Measurements from ENCODE around the gene PRKAG3.
A peak's percentile ranks its signal among the peaks of the same experiment; 100 is the strongest.

The PRKAG3 gene

DNA sequence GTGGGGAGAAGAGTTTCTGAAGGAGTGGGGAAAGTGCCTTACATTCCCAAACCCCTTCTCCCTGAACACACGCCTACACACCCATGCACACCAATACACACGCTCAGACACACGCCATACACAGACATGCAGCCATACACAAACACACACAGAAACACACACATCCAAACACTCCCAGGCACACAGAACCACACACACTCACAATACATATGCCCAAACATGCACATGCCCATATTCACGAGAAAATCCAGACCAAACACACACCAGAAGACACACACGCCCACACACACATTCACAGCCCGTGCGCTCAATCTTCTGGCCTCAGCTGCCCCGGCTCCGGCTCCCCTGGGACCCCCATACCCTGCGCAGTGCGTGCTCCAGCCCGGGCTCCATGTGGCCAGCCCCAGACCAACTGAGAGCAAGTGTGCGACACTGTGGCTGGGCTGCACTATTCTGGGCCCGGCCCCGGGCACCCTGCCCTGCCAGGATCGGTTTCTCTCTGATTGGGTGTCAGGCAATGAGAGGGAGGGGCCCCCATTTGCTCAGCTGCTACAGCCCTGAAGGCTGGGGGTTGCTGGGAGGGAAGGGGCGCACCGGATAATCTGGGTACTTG is at the start of gene PRKAG3:
PRKAG3 (minus strand) TSS at position 426 of the 613 bp plus-strand sequence.
- no peak for DNase-seq (ENCODE audit: extremely low read depth in 1 of 2, low read depth in 1 of 2)

- DNase-seq (ENCODE audit: extremely low read depth in 1 of 2, low read depth in 1 of 2): no peak
Measured at GRCh38 chr2:218880859-218881594, 49.4 kb upstream of the PRKAG3 start.

- DNase-seq (ENCODE audit: extremely low read depth in 1 of 2, low read depth in 1 of 2): peak; percentile 21 to 57
Measured at GRCh38 chr2:218880102-218880858, 48.7 kb upstream of the PRKAG3 start, which contains the start of gene WNT10A. TSS of gene WNT10A (plus strand) at chr2:218880852. CDS start at chr2:218880996, 144 bp downstream.

DNA sequence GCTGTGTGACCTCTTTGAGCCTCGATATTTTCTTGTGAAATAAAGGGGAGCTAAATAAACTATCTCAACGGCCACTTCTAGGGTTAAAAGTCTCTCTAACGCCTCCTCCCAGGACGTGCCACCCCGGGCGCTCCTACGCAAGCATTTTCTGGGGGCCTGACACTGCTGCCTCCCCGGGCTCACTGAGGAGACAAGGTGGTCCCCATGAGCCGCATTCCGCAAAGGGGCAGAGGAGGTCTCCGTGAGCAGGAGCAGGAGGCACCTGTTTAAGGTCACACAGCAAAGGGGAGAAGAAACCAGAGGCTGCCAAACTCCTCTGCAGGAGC is 48.1 kb upstream of the PRKAG3 start:
- no peak for DNase-seq (ENCODE audit: extremely low read depth in 1 of 2, low read depth in 1 of 2)

- DNase-seq (ENCODE audit: extremely low read depth in 1 of 2, low read depth in 1 of 2): no peak
Measured at GRCh38 chr2:218878926-218879761, 47.5 kb upstream of the PRKAG3 start.

GRCh38 chr2:218878486-218878885 is 46.9 kb upstream of the PRKAG3 start:
- no peak for DNase-seq (ENCODE audit: extremely low read depth in 1 of 2, low read depth in 1 of 2)

GRCh38 chr2:218877891-218878290 is 46.3 kb upstream of the PRKAG3 start:
- no peak for DNase-seq (ENCODE audit: extremely low read depth in 1 of 2, low read depth in 1 of 2)

- no peak for DNase-seq (ENCODE audit: extremely low read depth in 1 of 2, low read depth in 1 of 2)
Measured at GRCh38 chr2:218877331-218877730, 45.7 kb upstream of the PRKAG3 start.

GRCh38 chr2:218876562-218877219 is 45.1 kb upstream of the PRKAG3 start:
- DNase-seq (ENCODE audit: extremely low read depth in 1 of 2, low read depth in 1 of 2): peak in 1 of 2 donors; percentile 37

- DNase-seq (ENCODE audit: extremely low read depth in 1 of 2, low read depth in 1 of 2): no peak
Measured at GRCh38 chr2:218875692-218876246, 44.2 kb upstream of the PRKAG3 start.

GRCh38 chr2:218873359-218874194 is 42.0 kb upstream of the PRKAG3 start:
- no peak for DNase-seq (ENCODE audit: extremely low read depth in 1 of 2, low read depth in 1 of 2)

DNA sequence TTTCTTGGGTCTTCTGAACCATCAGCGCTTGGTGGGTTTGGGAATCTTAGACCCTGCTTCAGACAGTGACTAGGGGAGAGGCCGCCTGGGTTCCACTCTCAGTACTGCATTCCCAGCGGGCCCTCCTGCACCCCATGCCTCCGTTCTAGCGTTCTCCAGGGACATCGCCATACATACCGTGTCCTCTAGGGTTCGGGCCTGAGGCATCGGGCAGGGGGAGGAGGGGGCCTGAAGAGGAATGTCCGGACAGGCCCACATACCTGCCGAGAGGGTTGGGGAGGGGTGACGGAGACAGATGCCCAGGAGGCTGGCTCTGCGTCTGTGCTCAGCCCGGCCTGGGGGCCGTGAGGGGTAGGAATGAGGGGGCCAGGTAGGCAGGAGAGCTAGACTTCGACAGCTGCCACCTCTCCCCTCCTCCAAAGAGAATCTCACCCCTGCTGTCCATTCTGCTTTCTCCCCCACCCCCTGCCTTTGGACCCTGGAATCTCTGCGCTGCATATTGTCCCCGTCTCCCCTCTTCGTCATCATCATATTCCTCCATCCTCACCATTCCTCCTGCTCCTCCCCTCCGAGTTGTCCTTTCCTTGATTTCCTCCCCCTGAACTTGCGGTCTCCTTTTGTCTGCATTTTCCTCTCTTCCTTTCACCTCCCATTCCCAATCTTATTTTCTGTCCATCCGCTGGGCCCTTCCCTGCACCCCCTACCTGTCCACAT is 41.2 kb upstream of the PRKAG3 start:
- DNase-seq (ENCODE audit: extremely low read depth in 1 of 2, low read depth in 1 of 2): no peak

GRCh38 chr2:218871345-218872302 is 40.0 kb upstream of the PRKAG3 start:
- no peak for DNase-seq (ENCODE audit: extremely low read depth in 1 of 2, low read depth in 1 of 2)

GRCh38 chr2:218870984-218871344 is 39.4 kb upstream of the PRKAG3 start:
- no peak for DNase-seq (ENCODE audit: extremely low read depth in 1 of 2, low read depth in 1 of 2)

- DNase-seq (ENCODE audit: extremely low read depth in 1 of 2, low read depth in 1 of 2): no peak
Measured at GRCh38 chr2:218869064-218869463, 37.5 kb upstream of the PRKAG3 start.

DNA sequence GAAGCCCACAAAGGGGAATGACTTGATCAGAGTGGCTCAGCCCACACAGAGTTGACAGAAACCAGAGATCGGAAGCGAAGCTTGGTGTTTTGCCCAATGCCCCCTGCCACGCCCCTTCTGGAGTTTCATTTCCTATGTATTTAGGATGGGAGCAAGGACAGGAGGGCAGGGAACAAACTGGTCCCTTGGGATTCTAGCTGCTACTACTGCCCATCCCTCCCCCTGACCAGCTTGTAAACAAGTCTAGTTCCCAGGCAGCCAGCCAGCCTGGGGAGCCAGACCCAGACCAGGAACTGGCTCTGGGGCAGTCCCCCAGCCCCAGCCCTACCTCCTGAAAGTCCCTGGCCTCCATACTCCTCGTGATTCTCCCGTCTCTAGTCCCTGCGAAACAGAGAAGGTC is 36.3 kb upstream of the PRKAG3 start:
- DNase-seq (ENCODE audit: extremely low read depth in 1 of 2, low read depth in 1 of 2): no peak

DNA sequence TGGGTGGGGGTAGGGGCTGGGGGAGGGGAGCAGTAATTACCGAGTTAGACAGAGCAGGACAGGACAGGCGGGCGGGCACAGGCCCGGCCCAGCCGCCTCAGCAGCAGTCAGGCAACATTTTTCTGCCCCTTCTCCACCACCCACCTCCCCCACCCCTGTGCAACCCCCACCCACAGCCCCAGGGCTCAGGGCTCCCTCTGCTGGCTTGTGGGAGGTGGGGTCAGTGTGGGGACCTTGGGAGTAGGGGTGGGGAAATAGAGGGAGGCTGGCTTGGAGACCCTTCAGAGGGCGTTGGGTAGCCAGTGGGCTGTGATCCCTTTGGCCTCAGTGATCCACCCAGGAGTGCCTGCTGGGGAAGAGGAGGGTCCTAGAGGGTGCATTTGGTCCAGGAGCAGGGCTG is 34.4 kb upstream of the PRKAG3 start:
- no peak for DNase-seq (ENCODE audit: extremely low read depth in 1 of 2, low read depth in 1 of 2)

GRCh38 chr2:218865396-218865795 is 33.8 kb upstream of the PRKAG3 start:
- DNase-seq (ENCODE audit: extremely low read depth in 1 of 2, low read depth in 1 of 2): no peak

All from stimulated activated CD8-positive, alpha-beta memory T cell treated with anti-CD3 and anti-CD28 coated beads, Interleukin-7, amount 100 ng/mL, for 48 hours (primary cell).